GM23338 (cell line): ENCODE data around the gene ZCCHC24.

Source experiments
- CREB1 ChIP-seq: fragments of 250-450 bp; sonication (Bioruptor Pico); IDR thresholded peaks from 2 replicates; pipeline ENCODE4 v1.5.0; 2020; ENCODE audit warnings: low read depth, mild to moderate bottlenecking, moderate library complexity
- CTCF ChIP-seq, 2 experiments: fragments of 200-600 bp in 1 of 2; sonication (generic) in 1 of 2; conservative IDR thresholded peaks; 2 replicates each; pipeline versions ENCODE4 v1.5.1 to v1.6.1; 2016 to 2017; ENCODE audit warnings: antibody characterized with exemption in 2 of 2, low read depth in 2 of 2, mild to moderate bottlenecking in 2 of 2, moderate library complexity in 1 of 2
- EZH2 ChIP-seq: fragments of 200-600 bp; sonication (generic); IDR thresholded peaks from one replicate; pipeline ENCODE4 v1.8.0; 2017; ENCODE audit warnings: antibody characterized with exemption, mild to moderate bottlenecking, low read depth; ENCODE audit not compliant: unreplicated experiment
- EZH2phosphoT487 ChIP-seq: fragments of 200-600 bp; sonication (generic); IDR thresholded peaks from one replicate; pipeline ENCODE4 v1.8.1; 2018; ENCODE audit warnings: antibody characterized with exemption; ENCODE audit not compliant: unreplicated experiment
- JUNB ChIP-seq: IDR thresholded peaks from one replicate; pipeline ENCODE4 v1.6.1; 2016; ENCODE audit warnings: antibody characterized with exemption; ENCODE audit not compliant: unreplicated experiment
- POLR2AphosphoS5 ChIP-seq: IDR thresholded peaks from 2 replicates; pipeline ENCODE4 v1.6.1; 2016; ENCODE audit warnings: antibody characterized with exemption, low read depth
- REST ChIP-seq: IDR thresholded peaks from one replicate; pipeline ENCODE4 v1.6.1; 2018; ENCODE audit warnings: antibody characterized with exemption; ENCODE audit not compliant: unreplicated experiment
- STAT1 ChIP-seq: IDR thresholded peaks from one replicate; pipeline ENCODE4 v1.6.1; 2016; ENCODE audit warnings: antibody characterized with exemption; ENCODE audit not compliant: unreplicated experiment
- ZNF331 ChIP-seq: fragments of 250-450 bp; sonication (Bioruptor Pico); IDR thresholded peaks from 2 replicates; pipeline ENCODE4 v1.5.0; 2020; ENCODE audit warnings: low read depth, mild to moderate bottlenecking, moderate library complexity

- TF ChIP-seq EZH2: no peak
- no peak for TF ChIP-seq ZNF331
- no peak for TF ChIP-seq CTCF (conservative IDR thresholded peaks at IDR 0.05; ENCODE audit: low read depth in 2 of 2)
- no peak for TF ChIP-seq EZH2phosphoT487
- TF ChIP-seq REST: no peak
- TF ChIP-seq POLR2AphosphoS5: no peak
- TF ChIP-seq JUNB: no peak
- TF ChIP-seq CREB1 (CRISPR knock-in tag): no peak
- TF ChIP-seq STAT1: no peak
Observed at GRCh38 chr10:79391231-79392019, 54.0 kb downstream of the ZCCHC24 start.
